PC-3 (cell line): ENCODE measurements around the gene MYO5B. TPM values are rescaled to one million over a fixed set of nuclear protein-coding genes. Genes with fewer than 3 reads are reported as not detected.

Source experiments
- ATAC-seq: fragments of 200-7000 bp; cut with Tn5 transposase; 2 replicates; pipeline ENCODE4 v1.9.1; 2020; ENCODE audit warnings: mild to moderate bottlenecking, moderate library complexity
- BruUV-seq: library from RNA; stranded (reverse); fragments of 400-500 nt; replicated peaks from 2 replicates; lab custom pipeline; 2021; lab: Mats Ljungman, UMichigan
- CTCF ChIA-PET: fragments of 300-600 bp; sonication (Branson Sonifier 250); formaldehyde crosslinking; loops from one replicate; lab custom pipeline; 2022; ENCODE audit warnings: antibody characterized with exemption; lab: Charles Lee
- POLR2A ChIA-PET: fragments of 300-600 bp; sonication (Branson Sonifier 250); formaldehyde crosslinking; loops from one replicate; lab custom pipeline; 2022; ENCODE audit warnings: antibody characterized with exemption; ENCODE audit not compliant: unreplicated experiment; lab: Charles Lee
- DNase-seq: peaks from one replicate; pipeline ENCODE4 v3.0.0-alpha.2; 2015
- H2AFZ ChIP-seq: fragments of 300-600 bp; sonication (generic); 2 replicates; pipeline ENCODE4 v1.6.0; 2016; ENCODE audit warnings: antibody characterized with exemption, low read length
- H3F3A ChIP-seq: fragments of 300-600 bp; sonication (generic); one replicate; pipeline ENCODE4 v1.6.0; 2017; ENCODE audit warnings: antibody characterized with exemption, low read length, control low read depth, mild to moderate bottlenecking; ENCODE audit not compliant: unreplicated experiment
- H3K27ac ChIP-seq: fragments of 300-600 bp; sonication (generic); 2 replicates; pipeline ENCODE4 v1.5.1; 2016; ENCODE audit warnings: mild to moderate bottlenecking, low read length
- H3K27me3 ChIP-seq: fragments of 300-600 bp; sonication (generic); 2 replicates; pipeline ENCODE4 v1.6.1; 2016; ENCODE audit warnings: low read length, mixed read lengths
- H3K36me3 ChIP-seq: fragments of 300-600 bp; sonication (generic); 2 replicates; pipeline ENCODE4 v1.6.1; 2016; ENCODE audit warnings: low read depth, mixed run types, low read length, mixed read lengths
- H3K4me1 ChIP-seq: fragments of 300-600 bp; sonication (generic); 2 replicates; pipeline ENCODE4 v1.5.1; 2016; ENCODE audit warnings: low read length; ENCODE audit not compliant: insufficient read depth
- H3K4me2 ChIP-seq: fragments of 300-600 bp; sonication (generic); 2 replicates; pipeline ENCODE4 v1.6.0; 2016; ENCODE audit warnings: low read length
- H3K4me3 ChIP-seq: fragments of 300-600 bp; sonication (generic); 2 replicates; pipeline ENCODE4 v1.5.1; 2016; ENCODE audit warnings: mild to moderate bottlenecking, low read length, mixed read lengths
- H3K79me2 ChIP-seq: fragments of 300-600 bp; sonication (generic); 2 replicates; pipeline ENCODE4 v1.6.1; 2017; ENCODE audit warnings: low read length, mixed read lengths
- H3K9ac ChIP-seq: fragments of 300-600 bp; sonication (generic); 2 replicates; pipeline ENCODE4 v1.6.0; 2016; ENCODE audit warnings: mild to moderate bottlenecking, low read length
- H3K9me2 ChIP-seq: fragments of 300-600 bp; sonication (generic); replicated peaks from 2 replicates; pipeline ENCODE4 v1.6.1; 2016; ENCODE audit warnings: mixed run types, low read length, mixed read lengths
- H3K9me3 ChIP-seq: fragments of 300-600 bp; sonication (generic); 2 replicates; pipeline ENCODE4 v1.6.1; 2016; ENCODE audit warnings: low read length, mixed read lengths
- H4K20me1 ChIP-seq: fragments of 300-600 bp; sonication (generic); 2 replicates; pipeline ENCODE4 v1.6.1; 2016; ENCODE audit warnings: low read length, mixed read lengths
- EZH2 ChIP-seq: fragments of 300-600 bp; sonication (generic); IDR thresholded peaks from one replicate; pipeline ENCODE4 v1.6.1; 2017; ENCODE audit warnings: antibody characterized with exemption, mild to moderate bottlenecking, low read length; ENCODE audit not compliant: unreplicated experiment
- EZH2phosphoT487 ChIP-seq: fragments of 300-600 bp; sonication (generic); IDR thresholded peaks from 2 replicates; pipeline ENCODE4 v1.6.1; 2018; ENCODE audit warnings: mild to moderate bottlenecking, antibody characterized with exemption, low read length, borderline replicate concordance
- intact Hi-C: fragments of 100-400 bp; cut with micrococcal nuclease; formaldehyde crosslinking; loops from 2 replicates; pipeline ENCODE4 v1.9.0; 2023
- total RNA-seq: library from RNA; depleted of rRNA; stranded (reverse); fragments of >200 nt; gene quantifications from 2 replicates; pipeline ENCODE4 v1.2.3, GENCODE V29; 2014
- TF ChIP-seq, protein P1 (sequence below): fragments of 300-600 bp; sonication (generic); conservative IDR thresholded peaks from 2 replicates; pipeline ENCODE4 v1.5.1; 2017; ENCODE audit warnings: antibody characterized with exemption, low read depth, mild to moderate bottlenecking, low read length

MYO5B gene
- total RNA-seq, 1 experiment from 2014 or later: 10.7 TPM

- intact Hi-C loops: loop anchor here (5.0 kb wide), 1 partner anchor 57 kb away; no protein-coding TSS in a partner anchor
Observed at GRCh38 chr18:49854681-49855080, 340.3 kb downstream of the MYO5B start.

DNA sequence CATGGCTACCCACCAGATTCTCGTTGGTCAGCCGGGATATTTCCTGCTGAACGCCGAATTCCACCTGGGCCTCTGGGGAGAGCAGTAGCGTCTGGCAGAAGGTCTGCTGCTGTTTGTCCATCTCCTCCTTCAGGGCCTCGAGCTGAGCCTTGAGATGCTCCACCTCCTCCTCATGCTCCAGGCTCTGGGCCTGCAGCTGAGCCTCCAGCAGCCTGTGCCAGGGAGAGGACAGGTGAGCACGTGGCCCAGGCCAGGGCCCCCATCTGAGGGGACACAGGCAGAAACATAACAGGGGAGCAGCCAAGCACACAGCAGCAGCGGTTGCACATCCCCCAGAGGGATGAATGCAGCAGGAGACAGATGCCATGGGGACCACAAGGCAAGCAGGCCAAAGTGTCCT, 341.5 kb downstream of the MYO5B start:
- ChIA-PET POLR2A (no interaction called here), CTCF (no interaction called here)
- Histone ChIP-seq H3K27ac (no peak overlapping the region), H3K9me2 (no peaks in the 10 kb centered on the region), H3K4me2 (no peak overlapping the region), H4K20me1 (no peaks in the 10 kb centered on the region), H3K4me1 (peaks cover 19% of the 10 kb centered on the region), H3K79me2 (no peaks in the 10 kb centered on the region), H3K36me3 (no peaks in the 10 kb centered on the region), H2AFZ (no peak overlapping the region), H3K9ac (no peak overlapping the region), H3K27me3 (no peaks in the 10 kb centered on the region), H3K9me3 (no peaks in the 10 kb centered on the region), H3F3A (no peaks in the 10 kb centered on the region), H3K4me3 (no peak overlapping the region)
- no TSS peak for BruUV-seq
- TF ChIP-seq EZH2phosphoT487 (no peak), EZH2 (no peak)
- TF ChIP-seq, protein P1, sequence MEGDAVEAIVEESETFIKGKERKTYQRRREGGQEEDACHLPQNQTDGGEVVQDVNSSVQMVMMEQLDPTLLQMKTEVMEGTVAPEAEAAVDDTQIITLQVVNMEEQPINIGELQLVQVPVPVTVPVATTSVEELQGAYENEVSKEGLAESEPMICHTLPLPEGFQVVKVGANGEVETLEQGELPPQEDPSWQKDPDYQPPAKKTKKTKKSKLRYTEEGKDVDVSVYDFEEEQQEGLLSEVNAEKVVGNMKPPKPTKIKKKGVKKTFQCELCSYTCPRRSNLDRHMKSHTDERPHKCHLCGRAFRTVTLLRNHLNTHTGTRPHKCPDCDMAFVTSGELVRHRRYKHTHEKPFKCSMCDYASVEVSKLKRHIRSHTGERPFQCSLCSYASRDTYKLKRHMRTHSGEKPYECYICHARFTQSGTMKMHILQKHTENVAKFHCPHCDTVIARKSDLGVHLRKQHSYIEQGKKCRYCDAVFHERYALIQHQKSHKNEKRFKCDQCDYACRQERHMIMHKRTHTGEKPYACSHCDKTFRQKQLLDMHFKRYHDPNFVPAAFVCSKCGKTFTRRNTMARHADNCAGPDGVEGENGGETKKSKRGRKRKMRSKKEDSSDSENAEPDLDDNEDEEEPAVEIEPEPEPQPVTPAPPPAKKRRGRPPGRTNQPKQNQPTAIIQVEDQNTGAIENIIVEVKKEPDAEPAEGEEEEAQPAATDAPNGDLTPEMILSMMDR: no peak
- DNase-seq (no peak), ATAC-seq (no peak)
- intact Hi-C loops: no loop called here

More at GRCh38 chr18:49854681-49855080, 340.3 kb downstream of the MYO5B start:
- H3K9me2 ChIP-seq: no peaks in the 10 kb centered on the region
- H3K27ac ChIP-seq: no peak overlapping the region
- no TSS peak for BruUV-seq
- TF ChIP-seq EZH2 (no peak), EZH2phosphoT487 (no peak)
- H4K20me1 ChIP-seq: no peaks in the 10 kb centered on the region
- H3K4me2 ChIP-seq: no peak overlapping the region
- H2AFZ ChIP-seq: no peak overlapping the region
- H3K9ac ChIP-seq: no peak overlapping the region
- no peak overlapping the region for H3K4me3 ChIP-seq
- no peaks in the 10 kb centered on the region for H3F3A ChIP-seq
- H3K27me3 ChIP-seq: no peaks in the 10 kb centered on the region
- H3K4me1 ChIP-seq: peaks cover 12% of the 10 kb centered on the region
- no peaks in the 10 kb centered on the region for H3K79me2 ChIP-seq
- no peak for ATAC-seq
- no peaks in the 10 kb centered on the region for H3K9me3 ChIP-seq
- peak; percentile 42 for DNase-seq
- H3K36me3 ChIP-seq: no peaks in the 10 kb centered on the region
- ChIA-PET CTCF (no interaction called here), POLR2A (no interaction called here)

GRCh38 chr18:49853011-49853410, 341.9 kb downstream of the MYO5B start:
- Histone ChIP-seq H3K4me1 (peaks cover 17% of the 10 kb centered on the region), H3K9me3 (no peaks in the 10 kb centered on the region), H3K9ac (no peak overlapping the region), H3K79me2 (no peaks in the 10 kb centered on the region), H3K27ac (no peak overlapping the region), H3K27me3 (no peaks in the 10 kb centered on the region), H4K20me1 (no peaks in the 10 kb centered on the region), H3K4me2 (no peak overlapping the region), H3K9me2 (no peaks in the 10 kb centered on the region), H3K36me3 (no peaks in the 10 kb centered on the region), H2AFZ (no peak overlapping the region), H3F3A (no peaks in the 10 kb centered on the region), H3K4me3 (no peak overlapping the region)
- intact Hi-C loops: no loop called here
- no peak for TF ChIP-seq EZH2phosphoT487
- no peak for TF ChIP-seq EZH2
- TF ChIP-seq, protein P1: no peak
- CTCF ChIA-PET: no interaction called here
- POLR2A ChIA-PET: no interaction called here
- DNase-seq (no peak), ATAC-seq (no peak)
- BruUV-seq: no TSS peak
